HG03521 (cell line): ENCODE measurements around the gene OR2T6.
"Not testable (repeated sequence)": the region's sequence is repeated elsewhere in the genome, so short reads cannot be mapped to it uniquely, and the experiment has no call there.

Experiments used
- ATAC-seq: cut with Tn5 transposase; IDR thresholded peaks from one replicate; pipeline ENCODE4 v1.9.1; 2021; ENCODE audit warnings: mild to moderate bottlenecking, moderate library complexity; ENCODE audit not compliant: unreplicated experiment

Gene OR2T6

GRCh38 chr1:248375446-248375845 lies at the start of gene OR2T6:
OR2T6 (plus strand) TSS chr1:248375746; CDS start chr1:248387609, 11,863 bp downstream.
- ATAC-seq: no peak

- ATAC-seq: no peak
Observed at GRCh38 chr1:248343451-248343850, 32.1 kb upstream of the OR2T6 start.

GRCh38 chr1:248348475-248348874 lies 27.1 kb upstream of the OR2T6 start, which contains the start of gene OR14C36:
OR14C36 (plus strand) TSS chr1:248348775; CDS start chr1:248348775, 0 bp downstream.
- no peak for ATAC-seq

- ATAC-seq: no peak
Observed at GRCh38 chr1:248359415-248359814, 16.1 kb upstream of the OR2T6 start.

- no peak for ATAC-seq
Observed at GRCh38 chr1:248361121-248361715, 14.3 kb upstream of the OR2T6 start, which contains the start of gene OR2T4. OR2T4 (plus strand) TSS chr1:248361665; CDS start chr1:248361665, 0 bp downstream.

- no peak for ATAC-seq
Observed at GRCh38 chr1:248366609-248367008, 8.9 kb upstream of the OR2T6 start.

GRCh38 chr1:248372394-248372793 lies 3.2 kb upstream of the OR2T6 start:
- peak; percentile 46 for ATAC-seq

GRCh38 chr1:248373761-248374160 lies 1.8 kb upstream of the OR2T6 start:
- ATAC-seq: no peak

GRCh38 chr1:248376916-248377315 lies 1.4 kb downstream of the OR2T6 start:
- no peak for ATAC-seq

GRCh38 chr1:248380854-248381253 lies 5.3 kb downstream of the OR2T6 start:
- no peak for ATAC-seq

- ATAC-seq: no peak
Observed at GRCh38 chr1:248388426-248388825, 12.9 kb downstream of the OR2T6 start.

- ATAC-seq: no peak
Observed at GRCh38 chr1:248393050-248393449, 17.5 kb downstream of the OR2T6 start.

- no peak for ATAC-seq
Observed at GRCh38 chr1:248402748-248403147, 27.2 kb downstream of the OR2T6 start, which contains the start of gene OR2T1. OR2T1 (plus strand) TSS chr1:248403048; CDS start chr1:248406148, 3,100 bp downstream.

GRCh38 chr1:248404024-248404423 lies 28.5 kb downstream of the OR2T6 start:
- no peak for ATAC-seq

- no peak for ATAC-seq
Observed at GRCh38 chr1:248406721-248407692, 31.5 kb downstream of the OR2T6 start.

- no peak for ATAC-seq
Observed at GRCh38 chr1:248416226-248416625, 40.7 kb downstream of the OR2T6 start.

- ATAC-seq: no peak
Observed at GRCh38 chr1:248417854-248418253, 42.3 kb downstream of the OR2T6 start.

GRCh38 chr1:248421384-248421783 lies 45.8 kb downstream of the OR2T6 start:
- ATAC-seq: no peak

GRCh38 chr1:248427526-248428191 lies 52.1 kb downstream of the OR2T6 start:
- ATAC-seq: not testable (repeated sequence)

GRCh38 chr1:248428192-248428533 lies 52.6 kb downstream of the OR2T6 start:
- ATAC-seq: peak; percentile 69

- ATAC-seq: not testable (repeated sequence)
Observed at GRCh38 chr1:248431683-248432082, 56.1 kb downstream of the OR2T6 start.
